ENCODE data around the gene CFAP46. TPM values are rescaled to one million over a fixed set of nuclear protein-coding genes. Genes with fewer than 3 reads are reported as not detected.
A peak's percentile ranks its signal among the peaks of the same experiment; 100 is the strongest.

Gene CFAP46
- total RNA-seq, 2 experiments from 2014 or later = not detected

GRCh38 chr10:132850896-132851295 is 91.5 kb downstream of the CFAP46 start:
- H3K27me3 Mint-ChIP-seq = peaks cover 4% of the 10 kb centered on the region
- H3K4me3 ChIP-seq (ENCODE audit: low read length) = no peak overlapping the region
- ChIA-PET CTCF (no interaction called here), POLR2A (interaction anchor here (0.5 kb wide), 1 partner anchor 944 kb away, joined by 3 read pairs; no protein-coding TSS in a partner anchor)
- H3K27ac Mint-ChIP-seq = no peak overlapping the region
- peaks cover 0 to 11% of the 10 kb centered on the region in 2 experiments for H3K27me3 ChIP-seq (ENCODE audit: control insufficient read depth in 1 of 2, insufficient read depth in 2 of 2, low read length in 2 of 2)
- peak in 2 of 14 experiments; percentile 8 to 21 for DNase-seq
- no peaks in the 10 kb centered on the region for H3K36me3 Mint-ChIP-seq (ENCODE audit: low read depth)
- TF ChIP-seq, protein P1, sequence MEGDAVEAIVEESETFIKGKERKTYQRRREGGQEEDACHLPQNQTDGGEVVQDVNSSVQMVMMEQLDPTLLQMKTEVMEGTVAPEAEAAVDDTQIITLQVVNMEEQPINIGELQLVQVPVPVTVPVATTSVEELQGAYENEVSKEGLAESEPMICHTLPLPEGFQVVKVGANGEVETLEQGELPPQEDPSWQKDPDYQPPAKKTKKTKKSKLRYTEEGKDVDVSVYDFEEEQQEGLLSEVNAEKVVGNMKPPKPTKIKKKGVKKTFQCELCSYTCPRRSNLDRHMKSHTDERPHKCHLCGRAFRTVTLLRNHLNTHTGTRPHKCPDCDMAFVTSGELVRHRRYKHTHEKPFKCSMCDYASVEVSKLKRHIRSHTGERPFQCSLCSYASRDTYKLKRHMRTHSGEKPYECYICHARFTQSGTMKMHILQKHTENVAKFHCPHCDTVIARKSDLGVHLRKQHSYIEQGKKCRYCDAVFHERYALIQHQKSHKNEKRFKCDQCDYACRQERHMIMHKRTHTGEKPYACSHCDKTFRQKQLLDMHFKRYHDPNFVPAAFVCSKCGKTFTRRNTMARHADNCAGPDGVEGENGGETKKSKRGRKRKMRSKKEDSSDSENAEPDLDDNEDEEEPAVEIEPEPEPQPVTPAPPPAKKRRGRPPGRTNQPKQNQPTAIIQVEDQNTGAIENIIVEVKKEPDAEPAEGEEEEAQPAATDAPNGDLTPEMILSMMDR (IDR thresholded peaks at IDR 0.05) = no peak
- no peak for ATAC-seq (ENCODE audit: poor library complexity)
- peaks cover 0 to 6% of the 10 kb centered on the region in 2 experiments for H3K9me3 ChIP-seq (ENCODE audit: control insufficient read depth in 1 of 2, insufficient read depth in 1 of 2, low read length in 2 of 2)
- peaks cover 10% of the 10 kb centered on the region for H3K4me1 ChIP-seq (ENCODE audit: insufficient read depth, low read length)
- intact Hi-C loops (cut with DNase I, micrococcal nuclease) = no loop called here
- no peaks in the 10 kb centered on the region for H3K36me3 ChIP-seq (ENCODE audit: insufficient read depth, low read length)
- no peak overlapping the region for H3K27ac ChIP-seq (ENCODE audit: low read depth in 1 of 2, low read length in 2 of 2)
- H3K4me1 Mint-ChIP-seq (ENCODE audit: low read depth) = peaks cover 12% of the 10 kb centered on the region
- H3K9me3 Mint-ChIP-seq = no peaks in the 10 kb centered on the region
- no peak overlapping the region for H3K4me3 Mint-ChIP-seq

- POLR2A ChIA-PET = no interaction called here
- CTCF ChIA-PET = no interaction called here
- Mint-ChIP-seq H3K4me3 (no peak overlapping the region), H3K27ac (no peak overlapping the region), H3K4me1 (ENCODE audit: low read depth) (peaks cover 12% of the 10 kb centered on the region), H3K36me3 (ENCODE audit: low read depth) (no peaks in the 10 kb centered on the region), H3K27me3 (peaks cover 4% of the 10 kb centered on the region), H3K9me3 (no peaks in the 10 kb centered on the region)
- TF ChIP-seq, protein P1 (IDR thresholded peaks at IDR 0.05) = no peak
- intact Hi-C loops (cut with DNase I, micrococcal nuclease) = no loop called here
- ATAC-seq (ENCODE audit: poor library complexity) = no peak
- peaks cover 0 to 6% of the 10 kb centered on the region in 2 experiments for H3K9me3 ChIP-seq (ENCODE audit: control insufficient read depth in 1 of 2, insufficient read depth in 1 of 2, low read length in 2 of 2)
- H3K4me1 ChIP-seq (ENCODE audit: insufficient read depth, low read length) = peaks cover 10% of the 10 kb centered on the region
- no peaks in the 10 kb centered on the region for H3K36me3 ChIP-seq (ENCODE audit: insufficient read depth, low read length)
- H3K27me3 ChIP-seq (ENCODE audit: control insufficient read depth in 1 of 2, insufficient read depth in 2 of 2, low read length in 2 of 2) = peaks cover 0 to 11% of the 10 kb centered on the region in 2 experiments
- no peak overlapping the region for H3K4me3 ChIP-seq (ENCODE audit: low read length)
- peak in 2 of 14 experiments; percentile 7 to 27 for DNase-seq
- no peak overlapping the region for H3K27ac ChIP-seq (ENCODE audit: low read depth in 1 of 2, low read length in 2 of 2)
Measured at GRCh38 chr10:132850246-132850645, 92.1 kb downstream of the CFAP46 start.

DNA sequence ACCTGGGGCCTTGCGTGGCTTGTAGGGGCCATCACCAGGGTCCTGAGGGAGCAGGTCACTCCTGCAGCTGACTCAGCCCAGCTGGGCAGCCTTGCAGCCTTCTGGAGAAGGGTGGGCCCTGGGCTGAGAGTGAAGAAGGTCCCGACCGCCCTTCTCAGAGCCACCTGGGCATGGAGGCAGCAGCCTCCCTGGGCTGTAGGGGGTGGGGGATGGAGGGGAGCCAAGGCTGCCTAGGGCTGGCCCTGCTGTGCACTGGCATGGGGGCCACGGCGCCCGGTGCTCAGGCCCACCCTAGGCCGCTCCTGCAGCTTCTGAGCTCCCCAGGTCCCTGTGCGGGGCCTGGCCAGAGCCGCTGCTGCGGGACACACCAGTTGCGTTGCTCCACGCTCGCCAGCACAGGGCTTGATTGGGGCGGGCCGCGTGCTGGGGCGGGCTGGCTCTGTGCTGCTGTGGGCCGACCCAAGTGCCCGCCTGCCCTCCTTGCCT is 92.8 kb downstream of the CFAP46 start:
- H3K9me3 Mint-ChIP-seq = no peaks in the 10 kb centered on the region
- CTCF ChIA-PET = no interaction called here

More for the DNA sequence above, 92.8 kb downstream of the CFAP46 start:
- peaks cover 4% of the 10 kb centered on the region for H3K27me3 Mint-ChIP-seq
- H3K4me3 Mint-ChIP-seq = no peak overlapping the region
- H3K4me3 ChIP-seq (ENCODE audit: low read length) = no peak overlapping the region
- DNase-seq (peak in 2 of 14 experiments; percentile 6 to 26), ATAC-seq (ENCODE audit: poor library complexity) (no peak)
- no peak overlapping the region for H3K27ac Mint-ChIP-seq
- intact Hi-C loops (cut with DNase I, micrococcal nuclease) = no loop called here
- H3K4me1 ChIP-seq (ENCODE audit: insufficient read depth, low read length) = peaks cover 10% of the 10 kb centered on the region
- no peaks in the 10 kb centered on the region for H3K36me3 Mint-ChIP-seq (ENCODE audit: low read depth)
- TF ChIP-seq, protein P1 (IDR thresholded peaks at IDR 0.05) = no peak
- POLR2A ChIA-PET = no interaction called here
- peaks cover 12% of the 10 kb centered on the region for H3K4me1 Mint-ChIP-seq (ENCODE audit: low read depth)
- no peak overlapping the region for H3K27ac ChIP-seq (ENCODE audit: low read depth in 1 of 2, low read length in 2 of 2)
- H3K9me3 ChIP-seq (ENCODE audit: control insufficient read depth in 1 of 2, insufficient read depth in 1 of 2, low read length in 2 of 2) = peaks cover 0 to 13% of the 10 kb centered on the region in 2 experiments
- no peaks in the 10 kb centered on the region for H3K36me3 ChIP-seq (ENCODE audit: insufficient read depth, low read length)
- peaks cover 0 to 11% of the 10 kb centered on the region in 2 experiments for H3K27me3 ChIP-seq (ENCODE audit: control insufficient read depth in 1 of 2, insufficient read depth in 2 of 2, low read length in 2 of 2)
